ENCODE measurements around the gene ARVCF. TPM values are rescaled to one million over a fixed set of nuclear protein-coding genes. Genes with fewer than 3 reads are reported as not detected.
A peak's percentile ranks its signal among the peaks of the same experiment; 100 is the strongest.

Gene ARVCF
- total and polyA plus RNA-seq, 9 donors, result 55.5 to 117 (median 82.2) TPM

- Histone ChIP-seq H3K4me3 (ENCODE audit: low read length) (peak overlapping the region; percentile 79), H3K36me3 (ENCODE audit: control insufficient read depth, insufficient read depth, low read length) (peaks cover 22% of the 10 kb centered on the region), H3K4me1 (ENCODE audit: control insufficient read depth, insufficient read depth, low read length) (peaks cover 75% of the 10 kb centered on the region), H3K27me3 (ENCODE audit: control insufficient read depth, insufficient read depth, low read length) (no peaks in the 10 kb centered on the region), H3K27ac (ENCODE audit: low read length) (peak overlapping the region; percentile 92), H3K9me3 (replicated peaks; ENCODE audit: control insufficient read depth, low read depth, low read length) (no peaks in the 10 kb centered on the region)
- peak; percentile 39 for DNase-seq
- WGBS (ENCODE audit: insufficient coverage), result 74% methylated on average over 8 of the region's 11 CpGs
These were observed 31.5 kb downstream of the ARVCF start for GRCh38 chr22:19984851-19985811.

- WGBS (ENCODE audit: insufficient coverage), result 64% methylated on average over 15 of the region's 19 CpGs
- Histone ChIP-seq H3K4me3 (ENCODE audit: low read length) (no peak overlapping the region), H3K36me3 (ENCODE audit: control insufficient read depth, insufficient read depth, low read length) (peaks cover 30% of the 10 kb centered on the region), H3K4me1 (ENCODE audit: control insufficient read depth, insufficient read depth, low read length) (peaks cover 67% of the 10 kb centered on the region), H3K9me3 (replicated peaks; ENCODE audit: control insufficient read depth, low read depth, low read length) (no peaks in the 10 kb centered on the region), H3K27me3 (ENCODE audit: control insufficient read depth, insufficient read depth, low read length) (no peaks in the 10 kb centered on the region), H3K27ac (ENCODE audit: low read length) (peak overlapping the region; percentile 92)
- peak; percentile 76 for DNase-seq
These were observed 32.3 kb downstream of the ARVCF start for GRCh38 chr22:19984201-19984753.

GRCh38 chr22:19983741-19984140 lies 32.9 kb downstream of the ARVCF start:
- peak; percentile 33 for DNase-seq
- WGBS (ENCODE audit: insufficient coverage), result 71% methylated on average over 2 of the region's 5 CpGs
- Histone ChIP-seq H3K36me3 (ENCODE audit: control insufficient read depth, insufficient read depth, low read length) (peaks cover 35% of the 10 kb centered on the region), H3K4me1 (ENCODE audit: control insufficient read depth, insufficient read depth, low read length) (peaks cover 62% of the 10 kb centered on the region), H3K4me3 (ENCODE audit: low read length) (no peak overlapping the region), H3K27me3 (ENCODE audit: control insufficient read depth, insufficient read depth, low read length) (no peaks in the 10 kb centered on the region), H3K9me3 (replicated peaks; ENCODE audit: control insufficient read depth, low read depth, low read length) (no peaks in the 10 kb centered on the region), H3K27ac (ENCODE audit: low read length) (peak overlapping the region; percentile 92)

- Histone ChIP-seq H3K27me3 (ENCODE audit: control insufficient read depth, insufficient read depth, low read length) (no peaks in the 10 kb centered on the region), H3K9me3 (replicated peaks; ENCODE audit: control insufficient read depth, low read depth, low read length) (no peaks in the 10 kb centered on the region), H3K4me3 (ENCODE audit: low read length) (no peak overlapping the region), H3K4me1 (ENCODE audit: control insufficient read depth, insufficient read depth, low read length) (peaks cover 56% of the 10 kb centered on the region), H3K36me3 (ENCODE audit: control insufficient read depth, insufficient read depth, low read length) (peaks cover 42% of the 10 kb centered on the region), H3K27ac (ENCODE audit: low read length) (peak overlapping the region; percentile 92)
- peak; percentile 81 for DNase-seq
- WGBS (ENCODE audit: insufficient coverage), result 71% methylated on average over 6 of the region's 8 CpGs
These were observed 33.5 kb downstream of the ARVCF start for GRCh38 chr22:19982991-19983578.

GRCh38 chr22:19981961-19982920 lies 34.4 kb downstream of the ARVCF start:
- Histone ChIP-seq H3K36me3 (ENCODE audit: control insufficient read depth, insufficient read depth, low read length) (peaks cover 50% of the 10 kb centered on the region), H3K9me3 (replicated peaks; ENCODE audit: control insufficient read depth, low read depth, low read length) (no peaks in the 10 kb centered on the region), H3K27me3 (ENCODE audit: control insufficient read depth, insufficient read depth, low read length) (no peaks in the 10 kb centered on the region), H3K4me1 (ENCODE audit: control insufficient read depth, insufficient read depth, low read length) (peaks cover 48% of the 10 kb centered on the region), H3K4me3 (ENCODE audit: low read length) (no peak overlapping the region), H3K27ac (ENCODE audit: low read length) (peak overlapping the region; percentile 69)
- WGBS (ENCODE audit: insufficient coverage), result 91% methylated on average over 16 of the region's 16 CpGs
- no peak for DNase-seq

- no peak for DNase-seq
- H3K36me3 ChIP-seq (ENCODE audit: control insufficient read depth, insufficient read depth, low read length), result peaks cover 59% of the 10 kb centered on the region
- no peak overlapping the region for H3K27ac ChIP-seq (ENCODE audit: low read length)
- WGBS (ENCODE audit: insufficient coverage), result 84% methylated on average over 30 of the region's 33 CpGs
- H3K9me3 ChIP-seq (replicated peaks; ENCODE audit: control insufficient read depth, low read depth, low read length), result no peaks in the 10 kb centered on the region
- H3K27me3 ChIP-seq (ENCODE audit: control insufficient read depth, insufficient read depth, low read length), result no peaks in the 10 kb centered on the region
- H3K4me3 ChIP-seq (ENCODE audit: low read length), result no peak overlapping the region
- H3K4me1 ChIP-seq (ENCODE audit: control insufficient read depth, insufficient read depth, low read length), result peaks cover 47% of the 10 kb centered on the region
These were observed 35.3 kb downstream of the ARVCF start for GRCh38 chr22:19981171-19981960.

GRCh38 chr22:19980766-19981165 lies 35.9 kb downstream of the ARVCF start:
- no peaks in the 10 kb centered on the region for H3K9me3 ChIP-seq (replicated peaks; ENCODE audit: control insufficient read depth, low read depth, low read length)
- H3K4me3 ChIP-seq (ENCODE audit: low read length), result no peak overlapping the region
- H3K36me3 ChIP-seq (ENCODE audit: control insufficient read depth, insufficient read depth, low read length), result peaks cover 63% of the 10 kb centered on the region
- H3K27ac ChIP-seq (ENCODE audit: low read length), result no peak overlapping the region
- H3K27me3 ChIP-seq (ENCODE audit: control insufficient read depth, insufficient read depth, low read length), result no peaks in the 10 kb centered on the region
- 89% methylated on average over 4 of the region's 7 CpGs for WGBS (ENCODE audit: insufficient coverage)
- no peak for DNase-seq
- H3K4me1 ChIP-seq (ENCODE audit: control insufficient read depth, insufficient read depth, low read length), result peaks cover 41% of the 10 kb centered on the region

- 93% methylated on average over 47 of the region's 52 CpGs for WGBS (ENCODE audit: insufficient coverage)
- Histone ChIP-seq H3K4me3 (ENCODE audit: low read length) (no peak overlapping the region), H3K4me1 (ENCODE audit: control insufficient read depth, insufficient read depth, low read length) (peaks cover 39% of the 10 kb centered on the region), H3K36me3 (ENCODE audit: control insufficient read depth, insufficient read depth, low read length) (peaks cover 72% of the 10 kb centered on the region), H3K27me3 (ENCODE audit: control insufficient read depth, insufficient read depth, low read length) (no peaks in the 10 kb centered on the region), H3K9me3 (replicated peaks; ENCODE audit: control insufficient read depth, low read depth, low read length) (no peaks in the 10 kb centered on the region), H3K27ac (ENCODE audit: low read length) (no peak overlapping the region)
- DNase-seq, result no peak
These were observed 36.7 kb downstream of the ARVCF start for GRCh38 chr22:19979712-19980493.

All from muscle of leg (tissue), 11 donors.